ENCODE measurements around the gene CALY.

Gene CALY

DNA sequence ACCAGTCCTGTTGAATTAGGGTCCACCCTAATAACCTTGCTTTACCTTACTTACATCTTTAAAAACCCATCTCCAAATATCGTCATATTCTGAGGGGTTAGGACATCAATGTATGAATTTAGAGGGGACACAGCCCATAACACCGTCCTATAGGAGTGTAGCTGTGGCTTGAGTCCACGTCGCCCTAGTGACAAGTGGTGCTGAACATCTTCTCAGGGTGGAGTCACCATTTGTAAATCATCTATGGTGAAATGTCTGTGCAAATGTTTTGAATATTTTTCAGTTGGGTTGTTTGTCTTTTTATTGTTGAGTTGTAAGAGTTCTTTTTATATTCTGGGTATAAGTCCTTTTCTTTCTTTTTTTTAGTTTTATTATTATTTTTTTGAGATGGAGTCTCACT lies 5.3 kb upstream of the CALY start:
- Histone ChIP-seq H3K4me2 (no peak overlapping the region), H2AFZ (ENCODE audit: low read depth) (no peak overlapping the region), H3K4me3 (IDR thresholded peaks at IDR 0.05; ENCODE audit: insufficient read depth, low read depth, low read length) (no peak overlapping the region), H3K4me1 (ENCODE audit: low read depth, poor library complexity, severe bottlenecking) (no peaks in the 10 kb centered on the region), H3K27ac (no peak overlapping the region), H3K36me3 (ENCODE audit: insufficient read depth) (no peaks in the 10 kb centered on the region), H3K79me2 (ENCODE audit: insufficient read depth, low read depth) (no peaks in the 10 kb centered on the region), H4K20me1 (ENCODE audit: insufficient read depth) (no peaks in the 10 kb centered on the region), H3K27me3 (ENCODE audit: insufficient read depth, low read depth) (peaks cover 20% of the 10 kb centered on the region; the same call in 1 of the 2 replicates), H3K9ac (no peak overlapping the region)
- TF ChIP-seq CTCF (conservative IDR thresholded peaks at IDR 0.05; ENCODE audit: low read depth, low read length): no peak

- H2AFZ ChIP-seq (ENCODE audit: low read depth): no peak overlapping the region
- H3K4me3 ChIP-seq (IDR thresholded peaks at IDR 0.05; ENCODE audit: insufficient read depth, low read depth, low read length): no peak overlapping the region
Observed at GRCh38 chr10:133339708-133340380, 3.1 kb upstream of the CALY start.

GRCh38 chr10:133338080-133339071 lies 1.7 kb upstream of the CALY start:
- peaks cover 17% of the 10 kb centered on the region; the same call in 1 of the 2 replicates for H3K27me3 ChIP-seq (ENCODE audit: insufficient read depth, low read depth)
- no peaks in the 10 kb centered on the region for H3K79me2 ChIP-seq (ENCODE audit: insufficient read depth, low read depth)
- no peak overlapping the region for H3K4me2 ChIP-seq
- no peak overlapping the region for H3K9ac ChIP-seq
- no peaks in the 10 kb centered on the region for H4K20me1 ChIP-seq (ENCODE audit: insufficient read depth)
- no peak overlapping the region for H3K27ac ChIP-seq
- no peak for TF ChIP-seq CTCF (conservative IDR thresholded peaks at IDR 0.05; ENCODE audit: low read depth, low read length)
- H2AFZ ChIP-seq (ENCODE audit: low read depth): no peak overlapping the region
- H3K4me3 ChIP-seq (IDR thresholded peaks at IDR 0.05; ENCODE audit: insufficient read depth, low read depth, low read length): no peak overlapping the region
- H3K4me1 ChIP-seq (ENCODE audit: low read depth, poor library complexity, severe bottlenecking): no peaks in the 10 kb centered on the region
- no peaks in the 10 kb centered on the region for H3K36me3 ChIP-seq (ENCODE audit: insufficient read depth)

More at GRCh38 chr10:133339708-133340380, 3.1 kb upstream of the CALY start:
- no peaks in the 10 kb centered on the region for H3K79me2 ChIP-seq (ENCODE audit: insufficient read depth, low read depth)
- no peak overlapping the region for H3K9ac ChIP-seq
- no peaks in the 10 kb centered on the region for H4K20me1 ChIP-seq (ENCODE audit: insufficient read depth)
- H3K4me1 ChIP-seq (ENCODE audit: low read depth, poor library complexity, severe bottlenecking): no peaks in the 10 kb centered on the region
- H3K27ac ChIP-seq: no peak overlapping the region
- TF ChIP-seq CTCF (conservative IDR thresholded peaks at IDR 0.05; ENCODE audit: low read depth, low read length): no peak
- H3K27me3 ChIP-seq (ENCODE audit: insufficient read depth, low read depth): peaks cover 20% of the 10 kb centered on the region; the same call in 1 of the 2 replicates
- no peak overlapping the region for H3K4me2 ChIP-seq
- no peaks in the 10 kb centered on the region for H3K36me3 ChIP-seq (ENCODE audit: insufficient read depth)

GRCh38 chr10:133337370-133337725 lies 652 bp upstream of the CALY start:
- H3K4me3 ChIP-seq (IDR thresholded peaks at IDR 0.05; ENCODE audit: insufficient read depth, low read depth, low read length): no peak overlapping the region
- no peak overlapping the region for H3K4me2 ChIP-seq
- H3K4me1 ChIP-seq (ENCODE audit: low read depth, poor library complexity, severe bottlenecking): no peaks in the 10 kb centered on the region
- TF ChIP-seq CTCF (conservative IDR thresholded peaks at IDR 0.05; ENCODE audit: low read depth, low read length): no peak
- no peak overlapping the region for H2AFZ ChIP-seq (ENCODE audit: low read depth)
- H3K27ac ChIP-seq: no peak overlapping the region
- peaks cover 20% of the 10 kb centered on the region for H3K27me3 ChIP-seq (ENCODE audit: insufficient read depth, low read depth)
- no peaks in the 10 kb centered on the region for H3K36me3 ChIP-seq (ENCODE audit: insufficient read depth)
- H3K79me2 ChIP-seq (ENCODE audit: insufficient read depth, low read depth): no peaks in the 10 kb centered on the region
- no peaks in the 10 kb centered on the region for H4K20me1 ChIP-seq (ENCODE audit: insufficient read depth)
- no peak overlapping the region for H3K9ac ChIP-seq

Data from KMS-11 (cell line).